HepG2 (cell line): Measurements from ENCODE around the gene LUC7L. TPM values are rescaled to one million over a fixed set of nuclear protein-coding genes. Genes with fewer than 3 reads are reported as not detected.
"Not testable (repeated sequence)": the region's sequence is repeated elsewhere in the genome, so short reads cannot be mapped to it uniquely, and the experiment has no call there.

Experiments used
- ATAC-seq: fragments of 200-7000 bp; cut with Tn5 transposase; 3 replicates; pipeline ENCODE4 v1.9.1; 2020; ENCODE audit warnings: mild to moderate bottlenecking, moderate library complexity
- BruUV-seq: library from RNA; stranded (reverse); fragments of 400-500 nt; replicated peaks from 2 replicates; lab custom pipeline; 2021; lab: Mats Ljungman, UMichigan
- CTCF ChIA-PET: fragments of 300-600 bp; formaldehyde crosslinking; extraction: SDS; loops from one replicate; lab custom pipeline; 2021; ENCODE audit warnings: low total read pairs, inconsistent platforms, low intra/inter-chr PET ratio; lab: Yijun Ruan, JAX
- POLR2A ChIA-PET: fragments of 350-600 bp; sonication (Branson Sonifier 250); formaldehyde crosslinking; loops from one replicate; lab custom pipeline; 2020; ENCODE audit warnings: antibody characterized with exemption, inconsistent platforms; lab: Yijun Ruan, JAX
- DNase-seq: peaks from one replicate; pipeline ENCODE4 v3.0.0-alpha.2; 2015; ENCODE audit warnings: low spot score
- FAIRE-seq: peaks from 3 replicates; lab custom pipeline; 2011; peaks lifted over from hg19 to GRCh38; lab: Jason Lieb, UNC
- H2AFZ ChIP-seq: one replicate; pipeline ENCODE4 v1.6.1; 2011; ENCODE audit warnings: low read length, inconsistent platforms
- H3K27ac ChIP-seq: fragments of 300-600 bp; 3 replicates; pipeline ENCODE4 v1.8.0; 2011; ENCODE audit warnings: mixed run types, mild to moderate bottlenecking, mixed read lengths, low read length, inconsistent platforms; ENCODE audit not compliant: insufficient read depth; ENCODE audit errors: extremely low read length
- H3K27me3 ChIP-seq, 2 experiments: fragments of 200-600 bp in 1 of 2; 2 replicates in 1 of 2; 3 replicates in 1 of 2; pipeline versions ENCODE4 v1.6.0 to v1.8.0; 2011; ENCODE audit warnings: low read length in 2 of 2, mild to moderate bottlenecking in 2 of 2, moderate library complexity in 2 of 2, inconsistent platforms in 1 of 2; ENCODE audit not compliant: insufficient read depth in 2 of 2, control insufficient read depth in 1 of 2
- H3K36me3 ChIP-seq, 2 experiments: fragments of 200-600 bp in 1 of 2; replicated peaks in 1 of 2; 2 replicates in 1 of 2; 3 replicates in 1 of 2; pipeline versions ENCODE4 v1.5.1 to v1.8.0; 2011; ENCODE audit warnings: low read length in 2 of 2, inconsistent platforms in 1 of 2; ENCODE audit not compliant: insufficient read depth in 2 of 2, control insufficient read depth in 1 of 2
- H3K4me1 ChIP-seq: 2 replicates; pipeline ENCODE4 v1.5.1; 2012; ENCODE audit warnings: low read length, inconsistent platforms; ENCODE audit not compliant: insufficient read depth
- H3K4me2 ChIP-seq: 2 replicates; pipeline ENCODE4 v1.6.0; 2011; ENCODE audit warnings: low read depth, low read length, inconsistent platforms
- H3K4me3 ChIP-seq, 3 experiments: fragments of 200-600 bp in 1 of 3; sonication (generic), shearing (Covaris generic) in 1 of 3; replicated peaks in 1 of 3; 2 replicates each; pipeline ENCODE4 v1.5.1; 2011 to 2016; ENCODE audit warnings: low read length in 3 of 3, inconsistent platforms in 2 of 3, low read depth in 2 of 3, mild to moderate bottlenecking in 2 of 3, control low read depth in 1 of 3, mixed read lengths in 1 of 3; ENCODE audit not compliant: insufficient read depth in 1 of 3
- H3K79me2 ChIP-seq: one replicate; pipeline ENCODE4 v1.6.1; 2011; ENCODE audit warnings: low read length, inconsistent platforms; ENCODE audit not compliant: insufficient read depth
- H3K9ac ChIP-seq: 2 replicates; pipeline ENCODE4 v1.6.0; 2011; ENCODE audit warnings: mild to moderate bottlenecking, low read depth, low read length, inconsistent platforms; ENCODE audit not compliant: insufficient read depth
- H3K9me3 ChIP-seq: 2 replicates; pipeline ENCODE4 v1.5.1; 2012; ENCODE audit warnings: mild to moderate bottlenecking, low read length
- H4K20me1 ChIP-seq: 2 replicates; pipeline ENCODE4 v1.6.0; 2011; ENCODE audit warnings: inconsistent platforms, mild to moderate bottlenecking, low read length, moderate library complexity; ENCODE audit not compliant: insufficient read depth
- ARID2 ChIP-seq: sonication (generic); formaldehyde crosslinking; IDR thresholded peaks from 2 replicates; pipeline ENCODE4 v1.8.1; 2022; ENCODE audit warnings: mild to moderate bottlenecking, missing genetic modification reagents, borderline replicate concordance
- DBP ChIP-seq: sonication (generic); formaldehyde crosslinking; IDR thresholded peaks from 2 replicates; pipeline ENCODE4 v1.4.0; 2020; ENCODE audit warnings: missing genetic modification reagents; ENCODE audit errors: not compliant biosample characterization
- KDM4B ChIP-seq: sonication (generic); formaldehyde crosslinking; IDR thresholded peaks from 2 replicates; pipeline ENCODE4 v1.4.0; 2020; ENCODE audit warnings: missing genetic modification reagents
- MXD4 ChIP-seq: IDR thresholded peaks from 2 replicates; pipeline ENCODE4 v1.6.1; 2016; ENCODE audit warnings: mild to moderate bottlenecking, missing biosample characterization, missing genetic modification reagents
- ZNF276 ChIP-seq: sonication (generic); formaldehyde crosslinking; IDR thresholded peaks from 2 replicates; pipeline ENCODE4 v1.4.0; 2020; ENCODE audit warnings: mild to moderate bottlenecking, low read depth, missing genetic modification reagents
- ZSCAN20 ChIP-seq: sonication (generic); formaldehyde crosslinking; IDR thresholded peaks from 2 replicates; pipeline ENCODE4 v1.4.0; 2020; ENCODE audit warnings: missing genetic modification reagents, mild to moderate bottlenecking, borderline replicate concordance
- WGBS: methylation state at CpG from one replicate; pipeline ENCODE4 v1.1.6; 2017; ENCODE audit warnings: low lambda C conversion rate; 5-methylcytosine and 5-hydroxymethylcytosine counted together
- in situ Hi-C: cut with HindIII; loops from 2 replicates; pipeline ENCODE4 v1.10.0; 2017; ENCODE audit warnings: low pct_unique_long_range_greater_than_20kb; ENCODE audit not compliant: extremely low pct_ligation_motif_present
- intact Hi-C: fragments of 100-400 bp; cut with micrococcal nuclease; formaldehyde crosslinking; loops from one replicate; pipeline ENCODE4 v1.10.0; 2022; ENCODE audit not compliant: unreplicated experiment
- polyA plus RNA-seq, 8 experiments: library from polyadenylated mRNA; depleted of rRNA in 3 of 8; stranded (reverse) in 7 of 8; unstranded in 1 of 8; fragments of >200 nt; fragmentation: Illumina TruSeq in 4 of 8; extraction: Trizol in 4 of 8; gene quantifications; 2 replicates each; pipeline versions ENCODE4 v1.2.1 to v1.2.3, GENCODE V29; 2011 to 2016; ENCODE audit warnings: low read depth in 4 of 8, missing spikeins in 1 of 8, mixed read lengths in 1 of 8; ENCODE audit not compliant: insufficient read depth in 1 of 8
- total RNA-seq, 5 experiments: library from RNA; depleted of rRNA; stranded (reverse); fragments of >200 nt; fragmentation: Illumina TruSeq; extraction: Trizol; gene quantifications; 2 replicates each; pipeline ENCODE4 v1.2.3, GENCODE V29; 2016; ENCODE audit warnings: low read depth in 1 of 5

LUC7L gene
- total and polyA plus RNA-seq, 2 of the 13 experiments (the other 11 are each of a cell fraction or from before 2014, with no cell fraction given), result 48.7 to 56.9 TPM

- TF ChIP-seq DBP (CRISPR knock-in tag), result no peak
- TF ChIP-seq ZSCAN20 (CRISPR knock-in tag), result no peak
- TF ChIP-seq KDM4B (CRISPR knock-in tag), result no peak
- TF ChIP-seq ARID2, result no peak
- TF ChIP-seq MXD4 (CRISPR knock-in tag), result no peak
- TF ChIP-seq ZNF276, result no peak
Measured at GRCh38 chr16:259226-259625, 30.0 kb upstream of the LUC7L start (continued).

DNA sequence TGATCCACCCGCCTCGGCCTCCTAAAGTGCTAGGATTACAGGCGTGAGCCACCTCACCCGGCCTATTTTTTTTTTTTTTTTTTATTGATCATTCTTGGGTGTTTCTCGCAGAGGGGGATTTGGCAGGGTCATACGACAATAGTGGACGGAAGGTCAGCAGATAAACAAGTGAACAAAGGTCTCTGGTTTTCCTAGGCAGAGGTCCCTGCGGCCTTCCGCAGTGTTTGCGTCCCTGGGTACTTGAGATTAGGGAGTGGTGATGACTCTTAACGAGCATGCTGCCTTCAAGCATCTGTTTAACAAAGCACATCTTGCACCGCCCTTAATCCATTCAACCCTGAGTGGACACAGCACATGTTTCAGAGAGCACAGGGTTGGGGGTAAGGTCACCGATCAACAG, 28.8 kb upstream of the LUC7L start:
- H3K9me3 ChIP-seq, BruUV-seq, DNase-seq, H4K20me1 ChIP-seq, ATAC-seq, FAIRE-seq, in situ Hi-C loops, H2AFZ ChIP-seq, H3K4me3 ChIP-seq, intact Hi-C loops, CTCF ChIA-PET, POLR2A ChIA-PET, H3K27ac ChIP-seq, H3K79me2 ChIP-seq, H3K4me2 ChIP-seq, H3K4me1 ChIP-seq, H3K9ac ChIP-seq, H3K27me3 ChIP-seq: not testable (repeated sequence)
- 94% methylated on average over 11 of the region's 13 CpGs for WGBS
- H3K36me3 ChIP-seq, result peaks cover 15 to 33% of the 10 kb centered on the region in 2 experiments; a peak in 4 of 5 replicates
